ENCODE results near the gene POLR1B.
A peak's percentile ranks its signal among the peaks of the same experiment; 100 is the strongest.
"Not testable (repeated sequence)": the region's sequence is repeated elsewhere in the genome, so short reads cannot be mapped to it uniquely, and the experiment has no call there.

The POLR1B gene

GRCh38 chr2:112547333-112547732 lies 5.1 kb downstream of the POLR1B start:
- no peak for TF ChIP-seq CTCF (IDR thresholded peaks at IDR 0.05)
- TF ChIP-seq ZFX (IDR thresholded peaks at IDR 0.05; ENCODE audit: borderline replicate concordance), result no peak
- no peak overlapping the region for H3K27ac ChIP-seq

GRCh38 chr2:112548980-112549379 lies 6.7 kb downstream of the POLR1B start:
- TF ChIP-seq CTCF (IDR thresholded peaks at IDR 0.05) (no peak), ZFX (IDR thresholded peaks at IDR 0.05; ENCODE audit: borderline replicate concordance) (no peak)
- H3K27ac ChIP-seq, result no peak overlapping the region

- no peak overlapping the region for H3K27ac ChIP-seq
- TF ChIP-seq ZFX (IDR thresholded peaks at IDR 0.05; ENCODE audit: borderline replicate concordance), result no peak
Observed at GRCh38 chr2:112566104-112566503, 23.8 kb downstream of the POLR1B start.

GRCh38 chr2:112566508-112566907 lies 24.2 kb downstream of the POLR1B start:
- not testable (repeated sequence) for H3K27ac ChIP-seq

GRCh38 chr2:112572005-112572404 lies 29.7 kb downstream of the POLR1B start:
- TF ChIP-seq ZFX (IDR thresholded peaks at IDR 0.05; ENCODE audit: borderline replicate concordance), result no peak
- no peak for TF ChIP-seq CTCF (IDR thresholded peaks at IDR 0.05)
- H3K27ac ChIP-seq, result no peak overlapping the region

- TF ChIP-seq CTCF (IDR thresholded peaks at IDR 0.05) (no peak), ZFX (IDR thresholded peaks at IDR 0.05; ENCODE audit: borderline replicate concordance) (no peak)
- peak overlapping the region; percentile 14; the same call in 1 of the 2 replicates for H3K27ac ChIP-seq
Observed at GRCh38 chr2:112577756-112578155, 35.5 kb downstream of the POLR1B start.

GRCh38 chr2:112579241-112579640 lies 37.0 kb downstream of the POLR1B start:
- H3K27ac ChIP-seq, result 0 out of 2 replicates have a peak overlapping the region, but pooled peaks have one; percentile 8
- TF ChIP-seq ZFX (IDR thresholded peaks at IDR 0.05; ENCODE audit: borderline replicate concordance) (no peak), CTCF (IDR thresholded peaks at IDR 0.05) (no peak)

- TF ChIP-seq ZFX (IDR thresholded peaks at IDR 0.05; ENCODE audit: borderline replicate concordance) (no peak), CTCF (IDR thresholded peaks at IDR 0.05) (no peak)
- no peak overlapping the region for H3K27ac ChIP-seq
Observed at GRCh38 chr2:112580084-112580483, 37.8 kb downstream of the POLR1B start.
